Neuronal stem cell (in vitro differentiated cells): ENCODE measurements around the gene EXOSC3.
A peak's percentile ranks its signal among the peaks of the same experiment; 100 is the strongest.

Experiments used
- DNase-seq: peaks from one replicate; pipeline ENCODE4 v3.0.0-alpha.2; 2013; ENCODE audit warnings: low spot score
- H2AFZ ChIP-seq: one replicate; pipeline ENCODE4 v1.6.1; 2013; ENCODE audit warnings: mild to moderate bottlenecking, low read length, inconsistent platforms
- H2AK5ac ChIP-seq: 2 replicates; pipeline ENCODE4 v1.6.1; 2013; ENCODE audit warnings: low read depth, mild to moderate bottlenecking, inconsistent platforms, low read length, moderate library complexity, mixed read lengths
- H2BK120ac ChIP-seq: 2 replicates; pipeline ENCODE4 v1.6.1; 2013; ENCODE audit warnings: low read depth, mild to moderate bottlenecking, inconsistent platforms, low read length, moderate library complexity, mixed read lengths
- H2BK12ac ChIP-seq: one replicate; pipeline ENCODE4 v1.6.1; 2013; ENCODE audit warnings: low read length, inconsistent platforms
- H2BK15ac ChIP-seq: 2 replicates; pipeline ENCODE4 v1.6.1; 2013; ENCODE audit warnings: mild to moderate bottlenecking, low read length, inconsistent platforms, mixed read lengths
- H2BK5ac ChIP-seq: one replicate; pipeline ENCODE4 v1.6.1; 2013; ENCODE audit warnings: inconsistent platforms, mild to moderate bottlenecking, low read length, moderate library complexity
- H3K14ac ChIP-seq: one replicate; pipeline ENCODE4 v1.6.1; 2013; ENCODE audit warnings: low read length, inconsistent platforms
- H3K18ac ChIP-seq: 2 replicates; pipeline ENCODE4 v1.6.1; 2013; ENCODE audit warnings: low read length, inconsistent platforms
- H3K23ac ChIP-seq: 2 replicates; pipeline ENCODE4 v1.6.1; 2013; ENCODE audit warnings: low read depth, mild to moderate bottlenecking, mixed read lengths, low read length, inconsistent platforms; ENCODE audit not compliant: poor library complexity
- H3K27ac ChIP-seq: replicated peaks from 3 replicates; pipeline ENCODE4 v1.5.1; 2013; ENCODE audit warnings: low read length, inconsistent platforms
- H3K27me3 ChIP-seq, 3 experiments: 2 replicates each; pipeline ENCODE4 v1.6.1; 2013; ENCODE audit warnings: low read length in 3 of 3, mild to moderate bottlenecking in 2 of 3, inconsistent platforms in 1 of 3, low read depth in 1 of 3, mixed read lengths in 1 of 3, moderate library complexity in 1 of 3; ENCODE audit not compliant: control insufficient read depth in 3 of 3, insufficient read depth in 3 of 3
- H3K36me3 ChIP-seq, 2 donors: replicated peaks in 1 of 2; 2 replicates each; pipeline ENCODE4 v1.6.1; 2013; ENCODE audit warnings: low read length in 2 of 2; ENCODE audit not compliant: control insufficient read depth in 2 of 2, insufficient read depth in 2 of 2
- H3K4ac ChIP-seq: 2 replicates; pipeline ENCODE4 v1.6.1; 2013; ENCODE audit warnings: inconsistent platforms, mild to moderate bottlenecking, low read length, moderate library complexity
- H3K4me1 ChIP-seq, 2 donors: 1 replicate in 1 of 2; 2 replicates in 1 of 2; pipeline ENCODE4 v1.6.1; 2013; ENCODE audit warnings: low read length in 2 of 2, low read depth in 1 of 2; ENCODE audit not compliant: control insufficient read depth in 2 of 2, insufficient read depth in 1 of 2
- H3K4me2 ChIP-seq: one replicate; pipeline ENCODE4 v1.6.1; 2013; ENCODE audit warnings: mild to moderate bottlenecking, low read length, inconsistent platforms; ENCODE audit not compliant: insufficient read depth, poor library complexity, severe bottlenecking
- H3K4me3 ChIP-seq, 2 donors: 2 replicates each; pipeline ENCODE4 v1.5.1; 2013; ENCODE audit warnings: low read length in 2 of 2, mild to moderate bottlenecking in 2 of 2, inconsistent platforms in 1 of 2, moderate library complexity in 1 of 2
- H3K79me1 ChIP-seq: one replicate; pipeline ENCODE4 v1.6.1; 2013; ENCODE audit warnings: low read depth, mild to moderate bottlenecking, inconsistent platforms, low read length, moderate library complexity
- H3K9ac ChIP-seq: one replicate; pipeline ENCODE4 v1.6.1; 2013; ENCODE audit warnings: mild to moderate bottlenecking, low read depth, low read length, inconsistent platforms; ENCODE audit not compliant: poor library complexity
- H3K9me3 ChIP-seq, 2 donors: replicated peaks in 1 of 2; 2 replicates each; pipeline versions ENCODE3 to v1.6.1; 2013; ENCODE audit warnings: low read length in 2 of 2, mild to moderate bottlenecking in 2 of 2, inconsistent platforms in 1 of 2, low read depth in 1 of 2, mixed read lengths in 1 of 2, moderate library complexity in 1 of 2; ENCODE audit not compliant: control insufficient read depth in 2 of 2, insufficient read depth in 1 of 2
- H4K8ac ChIP-seq: one replicate; pipeline ENCODE4 v1.6.1; 2013; ENCODE audit warnings: low read depth, mild to moderate bottlenecking, inconsistent platforms, low read length, moderate library complexity
- H4K91ac ChIP-seq: one replicate; pipeline ENCODE4 v1.6.1; 2013; ENCODE audit warnings: low read length, low read depth, mild to moderate bottlenecking, inconsistent platforms; ENCODE audit not compliant: poor library complexity
- WGBS, 2 donors: extraction: QIAGEN DNeasy Blood & Tissue Kit; methylation state at CpG; one replicate each; pipeline ENCODE4 v1.1.7; 2013; ENCODE audit warnings: missing lambda C conversion rate in 2 of 2, mixed read lengths in 1 of 2; ENCODE audit not compliant: insufficient read length in 2 of 2, insufficient replicate concordance in 1 of 2; ENCODE audit errors: extremely low coverage in 2 of 2; 5-methylcytosine and 5-hydroxymethylcytosine counted together

EXOSC3 gene

DNA sequence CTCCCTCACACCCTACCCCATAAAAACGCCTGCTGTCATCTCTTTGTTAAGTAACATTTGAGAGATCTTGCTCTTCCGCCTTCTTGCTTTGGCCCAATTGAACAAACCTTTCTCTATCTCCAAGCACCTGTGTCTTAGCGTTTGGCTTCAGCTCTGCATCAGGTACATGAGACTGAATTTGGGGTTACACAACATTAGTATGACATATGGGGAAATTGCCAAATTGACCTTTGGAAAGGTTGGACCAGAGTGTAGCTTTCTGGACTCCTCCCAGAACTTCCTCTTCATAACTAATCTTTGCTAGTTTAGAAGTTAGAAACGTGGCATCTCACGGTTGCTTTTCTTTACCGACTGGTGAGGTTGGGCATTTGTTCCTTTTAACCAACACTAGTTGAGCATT is 3.5 kb upstream of the EXOSC3 start:
- DNase-seq: no peak
- peaks cover 0 to 3% (median 0%) of the 10 kb centered on the region in 3 experiments for H3K27me3 ChIP-seq
- no CpG with 5 or more reads among the region's 6 CpGs for WGBS, 2 donors
- H2BK120ac ChIP-seq: no peak overlapping the region
- H3K79me1 ChIP-seq: peaks cover 3% of the 10 kb centered on the region
- H4K91ac ChIP-seq: no peak overlapping the region
- H3K4me3 ChIP-seq: no peak overlapping the region
- no peak overlapping the region for H3K18ac ChIP-seq
- H2BK12ac ChIP-seq: no peak overlapping the region
- H3K4ac ChIP-seq: no peak overlapping the region
- H3K23ac ChIP-seq: no peak overlapping the region
- no peak overlapping the region for H2AFZ ChIP-seq
- no peak overlapping the region for H3K4me2 ChIP-seq
- no peak overlapping the region for H2BK5ac ChIP-seq
- H3K36me3 ChIP-seq: peaks cover 1 to 8% of the 10 kb centered on the region in 2 donors
- no peak overlapping the region for H3K9ac ChIP-seq
- no peak overlapping the region for H3K27ac ChIP-seq
- no peak overlapping the region for H2AK5ac ChIP-seq
- peaks cover 0 to 4% of the 10 kb centered on the region in 2 donors for H3K9me3 ChIP-seq
- peaks cover 0 to 7% of the 10 kb centered on the region in 2 donors for H3K4me1 ChIP-seq
- no peak overlapping the region for H4K8ac ChIP-seq
- H2BK15ac ChIP-seq: no peak overlapping the region
- H3K14ac ChIP-seq: no peak overlapping the region

DNA sequence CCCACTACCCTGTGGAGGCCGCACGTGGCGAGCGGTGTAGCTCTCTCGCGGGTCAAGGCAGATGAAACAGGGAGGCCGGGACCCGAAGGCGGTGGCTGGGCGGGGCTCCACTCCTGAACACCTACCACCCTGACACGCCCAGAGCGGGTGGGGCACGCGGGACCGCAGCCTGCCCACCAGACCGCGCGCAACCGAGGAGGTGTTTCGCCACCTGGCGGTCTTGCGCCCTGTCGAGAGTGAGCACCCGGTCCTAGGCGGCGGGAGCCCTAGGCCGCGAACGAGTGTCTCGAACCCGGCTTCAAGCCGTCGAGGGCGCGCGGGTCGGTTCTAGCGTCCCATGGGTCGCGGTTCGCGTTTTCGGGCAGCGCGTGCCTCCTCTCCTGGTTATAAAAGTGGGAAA is 2.2 kb upstream of the EXOSC3 start:
- H3K23ac ChIP-seq: peak overlapping the region; percentile 8
- H3K27ac ChIP-seq: no peak overlapping the region
- DNase-seq: no peak
- no peak overlapping the region for H2BK15ac ChIP-seq
- H3K4me2 ChIP-seq: no peak overlapping the region
- peaks cover 0 to 7% of the 10 kb centered on the region in 2 donors for H3K4me1 ChIP-seq
- H2AFZ ChIP-seq: no peak overlapping the region
- no peak overlapping the region for H3K18ac ChIP-seq
- H3K4me3 ChIP-seq: no peak overlapping the region
- no peak overlapping the region for H2BK120ac ChIP-seq
- no peak overlapping the region for H2AK5ac ChIP-seq
- no peak overlapping the region for H3K4ac ChIP-seq
- H2BK5ac ChIP-seq: no peak overlapping the region
- H4K8ac ChIP-seq: no peak overlapping the region
- peaks cover 4% of the 10 kb centered on the region for H3K79me1 ChIP-seq
- no peak overlapping the region for H4K91ac ChIP-seq
- no peak overlapping the region for H3K14ac ChIP-seq
- no CpG with 5 or more reads among the region's 45 CpGs for WGBS, 2 donors
- no peak overlapping the region for H2BK12ac ChIP-seq
- peaks cover 0 to 4% of the 10 kb centered on the region in 2 donors for H3K9me3 ChIP-seq
- H3K9ac ChIP-seq: no peak overlapping the region
- H3K36me3 ChIP-seq: peaks cover 9 to 20% of the 10 kb centered on the region in 2 donors
- peaks cover 0 to 3% (median 0%) of the 10 kb centered on the region in 3 experiments for H3K27me3 ChIP-seq

DNA sequence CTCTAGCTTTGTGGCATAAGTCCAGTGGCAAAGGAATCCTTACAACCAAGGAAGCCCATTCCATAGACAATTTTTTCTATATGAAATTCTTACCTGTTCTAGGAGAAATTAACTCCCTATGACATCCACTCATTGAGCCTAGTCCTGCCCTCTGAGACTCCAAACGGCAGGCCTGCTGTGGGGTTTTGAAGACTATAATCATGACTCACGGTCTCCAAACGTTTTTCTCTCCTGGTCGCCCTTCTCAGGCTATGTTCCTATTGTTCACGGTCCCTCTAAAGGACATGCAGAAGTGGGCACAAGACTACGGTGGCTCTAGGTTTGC is 611 bp downstream of the EXOSC3 start:
- Histone ChIP-seq H3K4me1 (peaks cover 0 to 7% of the 10 kb centered on the region in 2 donors), H3K79me1 (peaks cover 4% of the 10 kb centered on the region), H4K91ac (no peak overlapping the region), H3K4me3 (peak overlapping the region; percentile 96 to 97), H2AK5ac (no peak overlapping the region), H3K14ac (no peak overlapping the region), H3K4me2 (peak overlapping the region; percentile 55), H2BK5ac (no peak overlapping the region), H3K9me3 (no peaks in the 10 kb centered on the region), H3K36me3 (peaks cover 16 to 48% of the 10 kb centered on the region in 2 donors), H2BK12ac (no peak overlapping the region), H2AFZ (peak overlapping the region; percentile 91), H2BK120ac (no peak overlapping the region), H3K9ac (peak overlapping the region; percentile 94), H3K23ac (no peak overlapping the region), H3K27me3 (no peaks in the 10 kb centered on the region), H3K27ac (no peak overlapping the region), H2BK15ac (no peak overlapping the region), H3K18ac (no peak overlapping the region), H4K8ac (no peak overlapping the region), H3K4ac (no peak overlapping the region)
- DNase-seq: no peak
- no CpG with 5 or more reads among the region's 6 CpGs for WGBS, 2 donors

DNA sequence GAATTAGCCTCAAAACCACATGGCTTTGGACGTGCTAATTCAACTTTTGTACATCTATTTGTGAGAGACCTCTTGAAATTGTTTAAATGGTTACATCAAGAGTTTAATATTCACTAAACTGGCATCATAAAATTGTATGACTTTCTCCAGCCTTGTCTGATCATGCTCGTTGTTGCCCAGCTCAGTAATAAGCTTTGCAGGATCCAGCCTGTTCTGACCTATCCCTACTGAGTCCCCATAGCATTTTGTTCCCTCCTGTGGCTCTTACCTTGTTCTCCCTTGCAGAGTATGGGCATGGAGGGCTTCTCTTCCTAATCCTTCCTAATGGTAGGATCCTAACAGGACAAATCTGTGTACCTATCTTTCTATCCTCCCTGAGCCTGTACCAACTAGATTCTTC is 6.3 kb downstream of the EXOSC3 start:
- no peak overlapping the region for H3K18ac ChIP-seq
- peaks cover 33 to 98% of the 10 kb centered on the region in 2 donors for H3K36me3 ChIP-seq
- no peak overlapping the region for H3K27ac ChIP-seq
- no peak overlapping the region for H3K4ac ChIP-seq
- no peak overlapping the region for H2AFZ ChIP-seq
- H2BK120ac ChIP-seq: no peak overlapping the region
- no peak for DNase-seq
- H3K79me1 ChIP-seq: peaks cover 5% of the 10 kb centered on the region
- no peak overlapping the region for H3K9ac ChIP-seq
- H2BK5ac ChIP-seq: no peak overlapping the region
- no peak overlapping the region for H2AK5ac ChIP-seq
- no peak overlapping the region for H2BK15ac ChIP-seq
- no peak overlapping the region for H3K4me3 ChIP-seq
- no peaks in the 10 kb centered on the region for H3K4me1 ChIP-seq
- H2BK12ac ChIP-seq: no peak overlapping the region
- no peak overlapping the region for H3K14ac ChIP-seq
- no peak overlapping the region for H3K4me2 ChIP-seq
- no peak overlapping the region for H4K91ac ChIP-seq
- H4K8ac ChIP-seq: no peak overlapping the region
- no peaks in the 10 kb centered on the region for H3K9me3 ChIP-seq
- WGBS, 2 donors: no CpG with 5 or more reads among the region's 2 CpGs
- no peaks in the 10 kb centered on the region for H3K27me3 ChIP-seq
- no peak overlapping the region for H3K23ac ChIP-seq
